WTC11 (cell line): Measurements from ENCODE around the gene CCDC68. TPM values are rescaled to one million over a fixed set of nuclear protein-coding genes. Genes with fewer than 3 reads are reported as not detected.

Experiments used
- ATAC-seq: fragments of 200-7000 bp; cut with Tn5 transposase; 2 replicates; pipeline ENCODE4 v1.10.0; 2021; ENCODE audit warnings: mild to moderate bottlenecking, moderate library complexity
- CTCF ChIA-PET: fragments of 300-600 bp; sonication (Branson Sonifier 250); formaldehyde crosslinking; loops from one replicate; lab custom pipeline; 2021; ENCODE audit warnings: antibody characterized with exemption; lab: Charles Lee
- POLR2A ChIA-PET: fragments of 350-600 bp; sonication (Branson Sonifier 250); formaldehyde crosslinking; loops from one replicate; lab custom pipeline; 2021; ENCODE audit warnings: antibody characterized with exemption; lab: Charles Lee
- DNase-seq: peaks from one replicate; pipeline ENCODE4 v3.0.0; 2021; ENCODE audit warnings: low spot score
- H3K27ac Mint-ChIP-seq: 2 replicates; pipeline ENCODE4 v1.8.0; 2021; ENCODE audit warnings: mixed read lengths
- H3K27me3 Mint-ChIP-seq: 2 replicates; pipeline ENCODE4 v1.8.0; 2021; ENCODE audit warnings: low read depth, mild to moderate bottlenecking, moderate library complexity, mixed read lengths
- H3K36me3 Mint-ChIP-seq: 2 replicates; pipeline ENCODE4 v1.8.0; 2021; ENCODE audit warnings: mixed read lengths
- H3K4me1 Mint-ChIP-seq: 2 replicates; pipeline ENCODE4 v1.8.0; 2022; ENCODE audit warnings: mixed read lengths
- H3K4me3 Mint-ChIP-seq: 2 replicates; pipeline ENCODE4 v1.8.0; 2021; ENCODE audit warnings: mild to moderate bottlenecking, moderate library complexity, mixed read lengths
- H3K9me3 Mint-ChIP-seq: 2 replicates; pipeline ENCODE4 v1.8.0; 2021; ENCODE audit warnings: mixed read lengths
- ATF2 ChIP-seq: sonication (generic); formaldehyde crosslinking; IDR thresholded peaks from 2 replicates; pipeline ENCODE4 v1.8.1; 2022; ENCODE audit warnings: low read depth, missing genetic modification reagents, borderline replicate concordance
- CBFB ChIP-seq: sonication (generic); formaldehyde crosslinking; IDR thresholded peaks from 2 replicates; pipeline ENCODE4 v1.8.1; 2022; ENCODE audit warnings: mild to moderate bottlenecking, low read depth, missing genetic modification reagents
- HMGA2 ChIP-seq: fragments of 250-450 bp; sonication (Bioruptor Pico); IDR thresholded peaks from 2 replicates; pipeline ENCODE4 v1.4.0; 2021; ENCODE audit warnings: mild to moderate bottlenecking, moderate library complexity
- IRF1 ChIP-seq: sonication (generic); formaldehyde crosslinking; IDR thresholded peaks from 2 replicates; pipeline ENCODE4 v1.8.0; 2023; ENCODE audit warnings: missing genetic modification reagents
- IRF2 ChIP-seq: sonication (generic); formaldehyde crosslinking; IDR thresholded peaks from 2 replicates; pipeline ENCODE4 v1.8.0; 2022; ENCODE audit warnings: low read depth, missing genetic modification reagents, borderline replicate concordance
- KAT7 ChIP-seq: sonication (generic); formaldehyde crosslinking; IDR thresholded peaks from 2 replicates; pipeline ENCODE4 v1.8.1; 2023; ENCODE audit warnings: missing genetic modification reagents, mild to moderate bottlenecking, borderline replicate concordance
- NFYB ChIP-seq: sonication (generic); formaldehyde crosslinking; conservative IDR thresholded peaks from 2 replicates; pipeline ENCODE4 v1.8.0; 2022; ENCODE audit warnings: low read depth, missing genetic modification reagents
- PREB ChIP-seq: sonication (generic); formaldehyde crosslinking; IDR thresholded peaks from 2 replicates; pipeline ENCODE4 v1.8.1; 2022; ENCODE audit warnings: mild to moderate bottlenecking, missing genetic modification reagents, moderate library complexity, borderline replicate concordance
- TEAD4 ChIP-seq: sonication (generic); formaldehyde crosslinking; IDR thresholded peaks from 2 replicates; pipeline ENCODE4 v1.8.0; 2022; ENCODE audit warnings: mild to moderate bottlenecking, missing genetic modification reagents
- ZNF138 ChIP-seq: sonication (generic); formaldehyde crosslinking; conservative IDR thresholded peaks from 2 replicates; pipeline ENCODE4 v1.8.1; 2022; ENCODE audit warnings: mild to moderate bottlenecking, moderate library complexity, missing genetic modification reagents
- ZNF232 ChIP-seq: sonication (generic); formaldehyde crosslinking; IDR thresholded peaks from 2 replicates; pipeline ENCODE4 v1.8.0; 2022; ENCODE audit warnings: mild to moderate bottlenecking, missing genetic modification reagents
- ZNF423 ChIP-seq: fragments of 250-450 bp; sonication (Bioruptor Pico); IDR thresholded peaks from 2 replicates; pipeline ENCODE4 v2.1.2; 2022; ENCODE audit warnings: mild to moderate bottlenecking, moderate library complexity
- total RNA-seq: library from RNA; stranded (reverse); gene quantifications from 3 replicates; pipeline ENCODE4 v1.2.3, GENCODE V29; 2021
- TF ChIP-seq, protein P1 (sequence below): fragments of 250-450 bp; sonication (Bioruptor Pico); IDR thresholded peaks from 2 replicates; pipeline ENCODE4 v1.9.0; 2021; ENCODE audit warnings: mild to moderate bottlenecking
- TF ChIP-seq, protein P2 (sequence below): sonication (generic); formaldehyde crosslinking; IDR thresholded peaks from 2 replicates; pipeline ENCODE4 v1.8.1; 2023; ENCODE audit warnings: mild to moderate bottlenecking, missing genetic modification reagents
- TF ChIP-seq, protein P3 (sequence below): sonication (generic); formaldehyde crosslinking; IDR thresholded peaks from 2 replicates; pipeline ENCODE4 v1.8.0; 2022; ENCODE audit warnings: missing genetic modification reagents
- TF ChIP-seq, protein P4 (sequence below): sonication (generic); formaldehyde crosslinking; IDR thresholded peaks from 2 replicates; pipeline ENCODE4 v1.8.0; 2023; ENCODE audit warnings: mild to moderate bottlenecking, missing genetic modification reagents
- TF ChIP-seq, protein P5 (sequence below): sonication (generic); formaldehyde crosslinking; IDR thresholded peaks from 2 replicates; pipeline ENCODE4 v1.8.1; 2023; ENCODE audit warnings: mild to moderate bottlenecking, missing genetic modification reagents, moderate library complexity

Gene CCDC68
- total RNA-seq, 1 experiment from 2014 or later = 0.92 TPM

DNA sequence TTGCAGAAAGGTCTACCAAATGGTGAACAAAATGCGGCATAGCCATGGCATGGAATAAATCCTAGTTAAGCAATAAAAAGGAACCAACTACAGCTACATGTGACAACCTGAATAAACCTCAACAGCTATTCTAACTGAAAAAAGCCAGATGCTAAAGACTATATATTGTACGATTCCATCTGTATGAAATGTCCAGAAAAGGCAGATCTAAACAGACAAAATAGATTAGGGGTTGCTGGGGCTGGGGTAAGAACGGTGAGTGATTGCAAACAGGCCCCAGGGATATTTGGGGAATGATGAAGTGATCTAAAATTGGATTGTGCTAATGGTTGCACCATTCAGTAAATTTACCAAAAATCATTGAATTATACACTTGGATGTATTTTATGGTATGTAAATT lies 2.8 kb downstream of the CCDC68 start:
- CTCF ChIA-PET = no interaction called here
- H3K36me3 Mint-ChIP-seq = no peaks in the 10 kb centered on the region
- no peaks in the 10 kb centered on the region for H3K9me3 Mint-ChIP-seq
- DNase-seq = no peak
- TF ChIP-seq, protein P1, sequence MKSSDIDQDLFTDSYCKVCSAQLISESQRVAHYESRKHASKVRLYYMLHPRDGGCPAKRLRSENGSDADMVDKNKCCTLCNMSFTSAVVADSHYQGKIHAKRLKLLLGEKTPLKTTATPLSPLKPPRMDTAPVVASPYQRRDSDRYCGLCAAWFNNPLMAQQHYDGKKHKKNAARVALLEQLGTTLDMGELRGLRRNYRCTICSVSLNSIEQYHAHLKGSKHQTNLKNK (CRISPR knock-in tag) = no peak
- TF ChIP-seq, protein P2, sequence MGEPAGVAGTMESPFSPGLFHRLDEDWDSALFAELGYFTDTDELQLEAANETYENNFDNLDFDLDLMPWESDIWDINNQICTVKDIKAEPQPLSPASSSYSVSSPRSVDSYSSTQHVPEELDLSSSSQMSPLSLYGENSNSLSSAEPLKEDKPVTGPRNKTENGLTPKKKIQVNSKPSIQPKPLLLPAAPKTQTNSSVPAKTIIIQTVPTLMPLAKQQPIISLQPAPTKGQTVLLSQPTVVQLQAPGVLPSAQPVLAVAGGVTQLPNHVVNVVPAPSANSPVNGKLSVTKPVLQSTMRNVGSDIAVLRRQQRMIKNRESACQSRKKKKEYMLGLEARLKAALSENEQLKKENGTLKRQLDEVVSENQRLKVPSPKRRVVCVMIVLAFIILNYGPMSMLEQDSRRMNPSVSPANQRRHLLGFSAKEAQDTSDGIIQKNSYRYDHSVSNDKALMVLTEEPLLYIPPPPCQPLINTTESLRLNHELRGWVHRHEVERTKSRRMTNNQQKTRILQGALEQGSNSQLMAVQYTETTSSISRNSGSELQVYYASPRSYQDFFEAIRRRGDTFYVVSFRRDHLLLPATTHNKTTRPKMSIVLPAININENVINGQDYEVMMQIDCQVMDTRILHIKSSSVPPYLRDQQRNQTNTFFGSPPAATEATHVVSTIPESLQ (CRISPR knock-in tag) = no peak
- TF ChIP-seq, protein P3, sequence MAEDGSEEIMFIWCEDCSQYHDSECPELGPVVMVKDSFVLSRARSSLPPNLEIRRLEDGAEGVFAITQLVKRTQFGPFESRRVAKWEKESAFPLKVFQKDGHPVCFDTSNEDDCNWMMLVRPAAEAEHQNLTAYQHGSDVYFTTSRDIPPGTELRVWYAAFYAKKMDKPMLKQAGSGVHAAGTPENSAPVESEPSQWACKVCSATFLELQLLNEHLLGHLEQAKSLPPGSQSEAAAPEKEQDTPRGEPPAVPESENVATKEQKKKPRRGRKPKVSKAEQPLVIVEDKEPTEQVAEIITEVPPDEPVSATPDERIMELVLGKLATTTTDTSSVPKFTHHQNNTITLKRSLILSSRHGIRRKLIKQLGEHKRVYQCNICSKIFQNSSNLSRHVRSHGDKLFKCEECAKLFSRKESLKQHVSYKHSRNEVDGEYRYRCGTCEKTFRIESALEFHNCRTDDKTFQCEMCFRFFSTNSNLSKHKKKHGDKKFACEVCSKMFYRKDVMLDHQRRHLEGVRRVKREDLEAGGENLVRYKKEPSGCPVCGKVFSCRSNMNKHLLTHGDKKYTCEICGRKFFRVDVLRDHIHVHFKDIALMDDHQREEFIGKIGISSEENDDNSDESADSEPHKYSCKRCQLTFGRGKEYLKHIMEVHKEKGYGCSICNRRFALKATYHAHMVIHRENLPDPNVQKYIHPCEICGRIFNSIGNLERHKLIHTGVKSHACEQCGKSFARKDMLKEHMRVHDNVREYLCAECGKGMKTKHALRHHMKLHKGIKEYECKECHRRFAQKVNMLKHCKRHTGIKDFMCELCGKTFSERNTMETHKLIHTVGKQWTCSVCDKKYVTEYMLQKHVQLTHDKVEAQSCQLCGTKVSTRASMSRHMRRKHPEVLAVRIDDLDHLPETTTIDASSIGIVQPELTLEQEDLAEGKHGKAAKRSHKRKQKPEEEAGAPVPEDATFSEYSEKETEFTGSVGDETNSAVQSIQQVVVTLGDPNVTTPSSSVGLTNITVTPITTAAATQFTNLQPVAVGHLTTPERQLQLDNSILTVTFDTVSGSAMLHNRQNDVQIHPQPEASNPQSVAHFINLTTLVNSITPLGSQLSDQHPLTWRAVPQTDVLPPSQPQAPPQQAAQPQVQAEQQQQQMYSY = no peak
- no peak for TF ChIP-seq ATF2 (CRISPR knock-in tag)
- no peak for TF ChIP-seq NFYB (CRISPR knock-in tag)
- TF ChIP-seq, protein P4, sequence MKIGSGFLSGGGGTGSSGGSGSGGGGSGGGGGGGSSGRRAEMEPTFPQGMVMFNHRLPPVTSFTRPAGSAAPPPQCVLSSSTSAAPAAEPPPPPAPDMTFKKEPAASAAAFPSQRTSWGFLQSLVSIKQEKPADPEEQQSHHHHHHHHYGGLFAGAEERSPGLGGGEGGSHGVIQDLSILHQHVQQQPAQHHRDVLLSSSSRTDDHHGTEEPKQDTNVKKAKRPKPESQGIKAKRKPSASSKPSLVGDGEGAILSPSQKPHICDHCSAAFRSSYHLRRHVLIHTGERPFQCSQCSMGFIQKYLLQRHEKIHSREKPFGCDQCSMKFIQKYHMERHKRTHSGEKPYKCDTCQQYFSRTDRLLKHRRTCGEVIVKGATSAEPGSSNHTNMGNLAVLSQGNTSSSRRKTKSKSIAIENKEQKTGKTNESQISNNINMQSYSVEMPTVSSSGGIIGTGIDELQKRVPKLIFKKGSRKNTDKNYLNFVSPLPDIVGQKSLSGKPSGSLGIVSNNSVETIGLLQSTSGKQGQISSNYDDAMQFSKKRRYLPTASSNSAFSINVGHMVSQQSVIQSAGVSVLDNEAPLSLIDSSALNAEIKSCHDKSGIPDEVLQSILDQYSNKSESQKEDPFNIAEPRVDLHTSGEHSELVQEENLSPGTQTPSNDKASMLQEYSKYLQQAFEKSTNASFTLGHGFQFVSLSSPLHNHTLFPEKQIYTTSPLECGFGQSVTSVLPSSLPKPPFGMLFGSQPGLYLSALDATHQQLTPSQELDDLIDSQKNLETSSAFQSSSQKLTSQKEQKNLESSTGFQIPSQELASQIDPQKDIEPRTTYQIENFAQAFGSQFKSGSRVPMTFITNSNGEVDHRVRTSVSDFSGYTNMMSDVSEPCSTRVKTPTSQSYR = no peak
- no peak for TF ChIP-seq HMGA2 (CRISPR knock-in tag)
- no peak for TF ChIP-seq ZNF423 (CRISPR knock-in tag)
- TF ChIP-seq CBFB = no peak
- no peak for TF ChIP-seq TEAD4 (CRISPR knock-in tag)
- no peak for TF ChIP-seq PREB (CRISPR knock-in tag)
- no peak for TF ChIP-seq ZNF232 (CRISPR knock-in tag)
- TF ChIP-seq, protein P5, sequence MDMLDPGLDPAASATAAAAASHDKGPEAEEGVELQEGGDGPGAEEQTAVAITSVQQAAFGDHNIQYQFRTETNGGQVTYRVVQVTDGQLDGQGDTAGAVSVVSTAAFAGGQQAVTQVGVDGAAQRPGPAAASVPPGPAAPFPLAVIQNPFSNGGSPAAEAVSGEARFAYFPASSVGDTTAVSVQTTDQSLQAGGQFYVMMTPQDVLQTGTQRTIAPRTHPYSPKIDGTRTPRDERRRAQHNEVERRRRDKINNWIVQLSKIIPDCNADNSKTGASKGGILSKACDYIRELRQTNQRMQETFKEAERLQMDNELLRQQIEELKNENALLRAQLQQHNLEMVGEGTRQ = no peak
- TF ChIP-seq IRF2 (CRISPR knock-in tag) = no peak
- no peak for TF ChIP-seq ZNF138
- no peak for TF ChIP-seq IRF1 (CRISPR knock-in tag)
- no peak for TF ChIP-seq KAT7 (CRISPR knock-in tag)
- no peak overlapping the region for H3K27ac Mint-ChIP-seq
- H3K4me1 Mint-ChIP-seq = peaks cover 13% of the 10 kb centered on the region; the same call in 1 of the 2 replicates
- no peak for ATAC-seq
- no peak overlapping the region for H3K4me3 Mint-ChIP-seq
- POLR2A ChIA-PET = no interaction called here
- H3K27me3 Mint-ChIP-seq = peaks cover 22% of the 10 kb centered on the region
